Measurements from ENCODE around the gene RCAN2.

GRCh38 chr6:46302176-46302575 is 189.1 kb downstream of the RCAN2 start:
- TF ChIP-seq CTCF (conservative IDR thresholded peaks at IDR 0.05; ENCODE audit: low read depth, low read length): no peak
- TF ChIP-seq EZH2 (IDR thresholded peaks at IDR 0.05; ENCODE audit: borderline replicate concordance, low read depth, low read length, poor library complexity, severe bottlenecking): no peak

Measured in A673 (cell line).